Stimulated activated CD8-positive, alpha-beta memory T cell treated with anti-CD3 and anti-CD28 coated beads, Interleukin-4, amount 100 ng/mL, for 48 hours (primary cell): Measurements from ENCODE around the gene CD34.
"Not testable (repeated sequence)": the region's sequence is repeated elsewhere in the genome, so short reads cannot be mapped to it uniquely, and the experiment has no call there.

Source experiments
- DNase-seq: peaks from one replicate; pipeline ENCODE4 v3.0.0-alpha.2; 2020

Gene CD34

GRCh38 chr1:207910591-207911354, at the start of gene CD34:
Gene CD34 (minus strand): TSS chr1:207911125. CDS start chr1:207911080, 45 bp downstream.
- DNase-seq: peak; percentile 41

- no peak for DNase-seq
Measured at GRCh38 chr1:207960346-207960745, 49.4 kb upstream of the CD34 start.

DNA sequence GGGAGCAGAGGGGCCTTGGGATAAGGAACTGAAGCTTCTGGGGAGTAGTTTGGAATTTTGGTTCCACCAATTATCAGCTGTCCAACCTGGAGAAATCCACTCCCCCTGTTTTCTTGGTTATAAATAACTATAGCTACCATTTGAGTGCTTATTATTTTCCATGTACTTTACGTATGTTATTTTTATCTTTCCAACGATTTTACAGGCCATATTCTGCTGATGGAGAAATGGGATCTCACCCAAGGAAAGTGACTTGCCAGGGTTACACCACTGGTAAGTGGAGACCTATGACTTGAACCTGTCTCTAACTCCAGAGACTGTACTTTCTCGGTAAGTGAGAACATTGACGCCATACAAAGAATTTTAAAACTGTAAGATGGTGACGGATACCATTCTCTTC, 49.0 kb upstream of the CD34 start:
- DNase-seq: no peak

- peak; percentile 32 for DNase-seq
Measured at GRCh38 chr1:207959141-207959825, 48.4 kb upstream of the CD34 start.

- no peak for DNase-seq
Measured at GRCh38 chr1:207958376-207959139, 47.6 kb upstream of the CD34 start.

- no peak for DNase-seq
Measured at GRCh38 chr1:207956986-207957385, 46.1 kb upstream of the CD34 start.

GRCh38 chr1:207954104-207954503, 43.2 kb upstream of the CD34 start:
- DNase-seq: no peak

DNA sequence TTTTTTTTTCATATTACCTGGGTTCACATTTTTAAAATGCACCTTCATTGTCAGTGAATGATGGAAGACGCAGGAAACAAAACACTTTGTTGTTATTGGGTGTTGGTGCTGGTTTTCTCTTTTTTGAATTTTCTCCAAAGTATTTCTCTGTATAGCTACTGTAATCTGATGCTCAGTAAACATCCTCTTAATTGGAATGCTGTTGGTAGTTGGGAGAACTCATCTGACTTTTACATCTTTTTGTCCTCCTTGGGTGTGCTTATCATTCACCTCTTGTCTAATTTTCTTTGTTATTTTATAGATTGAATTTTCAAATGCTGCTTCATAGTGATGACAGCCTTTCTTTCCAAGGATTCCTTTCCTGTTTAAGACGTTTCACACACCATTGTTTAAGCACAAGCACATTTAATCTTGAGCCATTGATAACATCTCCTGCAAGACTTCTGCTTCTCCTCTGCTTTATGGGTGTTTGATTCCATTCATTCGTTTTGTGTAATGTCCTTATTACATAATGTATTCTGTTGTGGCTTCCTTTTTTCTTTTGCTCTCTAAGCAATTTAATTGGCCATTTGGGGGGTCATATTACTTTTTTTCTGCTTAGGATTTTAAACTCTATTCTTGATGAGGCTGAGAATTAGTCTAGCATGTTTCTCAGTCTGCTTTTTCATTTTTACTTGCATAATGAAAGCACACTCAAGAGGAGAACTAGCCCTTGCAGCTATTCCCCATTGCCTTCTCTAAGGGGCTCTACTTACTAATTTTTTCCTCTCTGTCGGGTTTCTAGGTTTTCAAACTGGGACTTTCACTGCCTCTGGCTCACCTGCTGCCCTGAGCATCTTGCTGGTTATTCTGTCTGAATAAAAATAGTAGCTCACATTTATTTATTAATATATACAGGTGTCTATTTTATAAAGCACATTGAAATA, 42.0 kb upstream of the CD34 start:
- DNase-seq: no peak

DNA sequence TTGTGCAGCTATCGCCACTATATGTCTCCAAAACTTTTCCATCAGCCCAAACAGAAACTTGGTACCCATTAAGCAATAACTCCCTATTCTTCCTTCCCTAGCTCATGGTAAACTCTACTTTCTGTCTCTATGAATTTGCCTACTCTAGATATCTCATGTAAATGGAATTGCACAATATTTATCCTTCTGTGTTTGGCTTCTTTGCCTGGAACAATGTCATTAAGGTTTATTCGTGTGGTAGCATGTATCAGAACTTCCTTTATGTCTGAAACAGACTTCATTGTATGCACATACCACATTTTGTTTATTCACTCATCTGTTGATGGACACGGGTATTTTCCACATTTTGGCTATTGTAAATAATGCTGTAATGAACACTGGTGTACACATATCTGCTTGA, 40.7 kb upstream of the CD34 start:
- no peak for DNase-seq

DNA sequence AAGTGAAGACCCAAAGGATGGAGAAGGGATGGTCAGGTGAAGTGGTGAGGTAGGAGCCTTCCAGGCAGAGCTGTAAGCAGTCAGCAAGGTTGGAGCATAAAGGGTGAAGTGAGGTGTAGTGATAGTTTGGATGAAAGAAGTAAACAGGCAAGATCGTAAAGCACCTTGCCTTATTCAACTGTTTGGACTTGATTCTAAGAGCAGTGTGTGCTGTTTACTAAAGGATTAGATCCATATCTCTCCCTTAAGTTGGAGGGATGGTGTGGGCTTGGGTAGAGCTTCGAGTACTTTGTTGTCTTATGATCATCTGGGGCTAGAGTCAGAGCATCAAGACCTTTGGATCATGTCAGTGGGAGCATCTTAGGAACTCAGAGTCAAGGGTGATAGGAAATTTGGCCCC, 39.8 kb upstream of the CD34 start:
- DNase-seq: no peak

DNA sequence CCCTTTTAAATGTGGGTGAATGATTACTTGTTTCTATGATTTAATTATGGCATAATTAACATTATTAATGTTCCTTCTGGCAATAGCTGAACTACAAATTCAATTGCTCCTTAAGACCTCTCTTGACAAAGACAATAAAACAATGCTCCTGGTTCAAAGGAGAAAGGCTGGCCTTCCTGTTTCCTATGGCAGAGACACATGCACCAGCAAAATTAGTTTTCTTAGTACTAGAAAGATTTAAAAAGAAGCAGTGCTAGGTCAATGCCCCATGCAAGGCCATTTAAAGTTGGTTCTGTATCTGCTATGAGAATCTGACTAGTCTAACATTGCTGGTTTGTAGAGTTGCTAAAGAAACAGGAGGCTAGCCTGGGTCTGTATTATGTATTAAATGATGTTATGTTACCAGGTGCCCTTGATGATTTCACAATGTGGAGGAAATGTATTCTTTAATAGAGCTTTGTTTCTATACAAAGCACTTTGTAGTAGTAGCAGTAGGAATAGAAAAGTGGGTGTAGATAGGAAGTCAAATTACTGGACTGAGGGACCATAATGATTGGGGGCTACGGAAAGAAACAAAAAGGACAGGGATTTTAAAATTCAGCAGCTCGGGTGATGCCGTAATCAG, 38.8 kb upstream of the CD34 start:
- no peak for DNase-seq

- DNase-seq: no peak
Measured at GRCh38 chr1:207948536-207949250, 37.8 kb upstream of the CD34 start.

GRCh38 chr1:207946756-207947155, 35.8 kb upstream of the CD34 start:
- DNase-seq: no peak

GRCh38 chr1:207944571-207944970, 33.6 kb upstream of the CD34 start:
- DNase-seq: no peak

GRCh38 chr1:207942337-207942741, 31.4 kb upstream of the CD34 start:
- not testable (repeated sequence) for DNase-seq

DNA sequence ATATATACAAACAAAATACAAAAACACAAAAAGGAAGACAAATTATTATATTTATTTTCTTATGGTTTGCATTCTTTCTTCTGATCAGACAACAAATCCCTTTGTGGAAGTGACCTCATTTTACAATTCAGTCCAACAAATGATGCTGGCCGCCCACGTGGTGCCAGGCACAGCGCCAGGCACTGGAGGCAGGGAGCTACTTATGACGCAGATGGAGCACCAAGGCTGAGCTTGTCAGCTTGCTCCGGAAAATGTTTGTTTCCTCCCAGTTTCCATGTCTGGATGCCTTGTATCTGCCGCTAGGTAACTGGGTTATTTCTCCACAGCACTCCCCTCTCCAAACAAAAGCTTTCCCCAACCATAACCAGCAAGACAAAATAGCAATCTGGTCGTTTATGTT, 30.7 kb upstream of the CD34 start:
- DNase-seq: no peak

DNA sequence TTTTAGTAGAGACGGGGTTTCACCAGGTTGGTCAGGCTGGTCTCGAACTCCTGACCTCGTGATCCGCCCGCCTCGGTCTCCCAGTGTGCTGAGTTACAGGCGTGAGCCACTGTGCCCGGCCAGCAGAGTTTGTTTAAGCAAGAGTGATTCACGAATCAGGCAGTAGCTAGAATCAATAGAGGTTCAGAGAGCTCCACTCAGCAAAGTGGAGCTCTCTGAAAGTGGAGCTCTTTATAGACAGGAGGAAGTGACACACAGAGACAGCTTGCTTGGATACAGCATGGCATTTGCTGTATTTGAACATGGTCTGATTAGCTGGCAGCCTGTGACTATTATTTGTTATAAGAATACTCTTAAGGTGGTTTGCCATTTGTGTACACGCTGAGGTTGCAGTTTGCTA, 27.1 kb upstream of the CD34 start:
- DNase-seq: no peak

DNA sequence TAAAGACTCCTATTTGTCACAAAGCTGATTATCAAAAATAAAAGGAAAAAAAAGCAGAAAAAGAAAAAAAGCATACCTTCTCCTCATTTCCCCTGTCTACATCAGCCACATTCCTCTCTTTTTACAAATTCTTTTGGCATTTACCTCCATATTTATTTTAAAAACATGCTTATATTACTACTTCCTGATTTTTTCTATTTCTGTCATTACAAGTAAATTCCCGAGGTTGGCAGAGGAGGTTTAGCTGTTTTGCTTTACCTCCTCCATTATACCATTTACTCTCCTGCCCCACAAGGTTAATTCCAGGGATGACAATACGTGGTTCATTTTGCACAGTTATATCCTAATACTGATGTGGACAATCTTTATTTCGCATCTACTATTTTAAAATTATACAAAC, 26.3 kb upstream of the CD34 start:
- no peak for DNase-seq

DNA sequence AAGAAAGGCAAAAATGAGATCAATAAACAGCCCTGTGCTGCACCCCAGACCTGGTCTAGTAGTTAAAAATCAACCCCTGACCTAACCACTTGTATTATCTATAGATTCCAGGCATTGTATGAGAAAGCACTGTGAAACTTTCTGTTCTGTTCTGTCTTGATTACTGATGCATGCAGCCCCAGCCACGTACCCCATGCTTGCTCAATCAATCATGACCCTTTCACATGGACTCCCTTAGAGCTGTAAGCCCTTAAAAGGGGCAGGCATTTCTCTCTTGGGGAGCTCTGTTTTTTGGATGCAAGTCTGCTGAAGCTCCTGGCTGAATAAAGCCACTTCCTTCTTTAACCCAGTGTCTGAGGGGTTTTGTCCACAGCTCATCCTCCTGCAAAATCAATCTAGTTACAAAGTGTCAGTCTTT, 24.2 kb upstream of the CD34 start:
- DNase-seq: no peak

DNA sequence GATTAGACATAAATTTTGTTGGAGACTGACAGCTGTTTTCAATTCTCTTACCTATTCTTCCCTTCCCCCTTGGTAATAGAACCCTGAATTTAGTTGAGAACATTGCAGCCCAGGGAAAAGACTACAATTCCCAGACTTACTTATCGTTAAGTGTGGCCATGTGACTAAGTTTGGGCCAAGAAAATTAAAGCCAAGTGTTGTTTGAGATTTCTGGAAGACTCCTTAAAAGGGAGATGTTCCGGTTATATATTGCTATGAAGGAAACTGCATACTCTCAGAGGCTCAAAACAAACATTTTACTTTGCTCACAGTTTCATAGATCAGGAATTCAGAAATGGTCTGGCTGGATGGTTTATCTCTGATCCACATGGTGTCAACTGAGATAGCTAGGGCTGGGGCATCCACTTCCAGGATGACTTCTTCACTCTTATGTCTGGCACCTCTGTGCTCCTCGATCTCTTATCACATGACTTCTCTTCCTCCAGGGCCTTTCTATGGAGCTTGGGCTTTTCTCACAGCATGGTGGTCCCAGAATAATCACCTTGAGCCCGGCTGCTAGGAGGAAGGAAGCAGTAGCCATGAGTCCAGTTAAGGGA, 22.4 kb upstream of the CD34 start:
- DNase-seq: no peak

DNA sequence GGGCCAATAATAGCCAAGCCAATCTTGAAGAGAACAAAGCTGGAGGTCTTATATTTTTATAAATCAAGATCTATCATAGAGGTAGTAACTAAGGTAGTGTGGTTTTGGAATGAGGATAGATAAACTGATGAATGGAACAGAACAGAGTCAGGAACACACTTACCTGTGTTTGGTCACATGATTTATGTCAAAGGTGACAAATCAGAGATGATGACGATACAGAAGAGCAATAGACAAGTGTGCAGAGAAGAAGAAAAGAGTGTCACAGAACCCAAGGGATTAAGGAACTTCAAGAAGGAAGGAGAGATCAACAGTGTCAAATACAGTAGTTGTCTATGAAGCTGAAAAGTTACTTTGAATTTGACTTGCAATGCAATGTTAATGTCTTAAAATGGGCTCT, 16.1 kb upstream of the CD34 start:
- no peak for DNase-seq
